Mesenchymal stem cell (in vitro differentiated cells and primary cell): ENCODE measurements around the gene GVQW3.

Experiments
- DNase-seq: peaks from one replicate; pipeline ENCODE4 v3.0.0-alpha.2; 2013
- H2AFZ ChIP-seq: one replicate; pipeline ENCODE4 v1.6.1; 2013; ENCODE audit warnings: low read depth, mild to moderate bottlenecking, control low read depth, inconsistent platforms, low read length, moderate library complexity
- H2AK5ac ChIP-seq: 2 replicates; pipeline ENCODE4 v1.6.1; 2013; ENCODE audit warnings: low read length, moderate library complexity, mild to moderate bottlenecking, inconsistent platforms; ENCODE audit not compliant: severe bottlenecking
- H2BK120ac ChIP-seq: one replicate; pipeline ENCODE4 v1.6.1; 2013; ENCODE audit warnings: low read depth, mild to moderate bottlenecking, inconsistent platforms, low read length, moderate library complexity
- H2BK12ac ChIP-seq, 2 experiments: one replicate each; pipeline ENCODE4 v1.6.1; 2013; ENCODE audit warnings: inconsistent platforms in 2 of 2, low read length in 2 of 2, mild to moderate bottlenecking in 2 of 2, moderate library complexity in 2 of 2, control low read depth in 1 of 2
- H2BK15ac ChIP-seq: one replicate; pipeline ENCODE4 v1.6.1; 2013; ENCODE audit warnings: mild to moderate bottlenecking, low read depth, inconsistent platforms; ENCODE audit not compliant: poor library complexity, severe bottlenecking
- H2BK5ac ChIP-seq: 2 replicates; pipeline ENCODE4 v1.6.1; 2013; ENCODE audit warnings: low read depth, mild to moderate bottlenecking, low read length, control low read depth, inconsistent platforms; ENCODE audit not compliant: poor library complexity, severe bottlenecking
- H3K14ac ChIP-seq, 2 experiments: one replicate each; pipeline ENCODE4 v1.6.1; 2013; ENCODE audit warnings: inconsistent platforms in 2 of 2, low read length in 2 of 2, control low read depth in 1 of 2, mild to moderate bottlenecking in 1 of 2, moderate library complexity in 1 of 2
- H3K18ac ChIP-seq, 2 experiments: one replicate each; pipeline ENCODE4 v1.6.1; 2013; ENCODE audit warnings: inconsistent platforms in 2 of 2, low read length in 2 of 2, control low read depth in 1 of 2, low read depth in 1 of 2, mild to moderate bottlenecking in 1 of 2
- H3K23ac ChIP-seq, 2 experiments: one replicate each; pipeline ENCODE4 v1.6.1; 2013; ENCODE audit warnings: inconsistent platforms in 2 of 2, low read length in 2 of 2, mild to moderate bottlenecking in 2 of 2, moderate library complexity in 2 of 2, control low read depth in 1 of 2
- H3K27ac ChIP-seq: 2 replicates; pipeline ENCODE4 v1.5.1; 2013; ENCODE audit warnings: mild to moderate bottlenecking, moderate library complexity, low read length, control low read depth, inconsistent platforms; ENCODE audit not compliant: poor library complexity, severe bottlenecking
- H3K27me3 ChIP-seq, 2 experiments: 2 replicates each; pipeline versions ENCODE4 v1.6.1 to v1.7.0; 2013; ENCODE audit warnings: low read length in 2 of 2, mild to moderate bottlenecking in 2 of 2, moderate library complexity in 2 of 2, control low read depth in 1 of 2, inconsistent platforms in 1 of 2; ENCODE audit not compliant: control insufficient read depth in 1 of 2, insufficient read depth in 1 of 2
- H3K36me3 ChIP-seq, 2 experiments: 2 replicates each; pipeline versions ENCODE4 v1.6.1 to v1.7.0; 2013; ENCODE audit warnings: low read length in 2 of 2, control low read depth in 1 of 2, inconsistent platforms in 1 of 2, low read depth in 1 of 2, mild to moderate bottlenecking in 1 of 2; ENCODE audit not compliant: insufficient read depth in 2 of 2, control insufficient read depth in 1 of 2
- H3K4ac ChIP-seq, 2 experiments: one replicate each; pipeline ENCODE4 v1.6.1; 2013; ENCODE audit warnings: inconsistent platforms in 2 of 2, low read length in 2 of 2, mild to moderate bottlenecking in 2 of 2, moderate library complexity in 2 of 2, control low read depth in 1 of 2, low read depth in 1 of 2
- H3K4me1 ChIP-seq: 2 replicates; pipeline ENCODE4 v1.6.1; 2013; ENCODE audit warnings: low read depth, low read length, control low read depth; ENCODE audit not compliant: control insufficient read depth, insufficient read depth
- H3K4me2 ChIP-seq: 2 replicates; pipeline ENCODE4 v1.6.1; 2013; ENCODE audit warnings: low read length, mild to moderate bottlenecking, inconsistent platforms; ENCODE audit not compliant: poor library complexity, severe bottlenecking
- H3K4me3 ChIP-seq, 2 experiments: 2 replicates each; pipeline versions ENCODE4 v1.5.1 to v1.7.0; 2013; ENCODE audit warnings: low read length in 2 of 2, mild to moderate bottlenecking in 2 of 2, control low read depth in 1 of 2, low read depth in 1 of 2; ENCODE audit not compliant: insufficient read depth in 1 of 2
- H3K79me1 ChIP-seq: replicated peaks from 2 replicates; pipeline ENCODE4 v1.6.1; 2013; ENCODE audit warnings: mild to moderate bottlenecking, control low read depth, low read length, inconsistent platforms; ENCODE audit not compliant: poor library complexity, severe bottlenecking
- H3K9ac ChIP-seq: 2 replicates; pipeline ENCODE4 v1.7.0; 2013; ENCODE audit warnings: mild to moderate bottlenecking, low read length, moderate library complexity
- H3K9me3 ChIP-seq: 2 replicates; pipeline ENCODE4 v1.7.0; 2013; ENCODE audit warnings: mild to moderate bottlenecking, low read length; ENCODE audit not compliant: control insufficient read depth
- H4K8ac ChIP-seq: one replicate; pipeline ENCODE4 v1.6.1; 2013; ENCODE audit warnings: inconsistent platforms, mild to moderate bottlenecking, low read length, moderate library complexity
- H4K91ac ChIP-seq: one replicate; pipeline ENCODE4 v1.6.1; 2013; ENCODE audit warnings: mild to moderate bottlenecking, low read length, inconsistent platforms
- WGBS: methylation state at CpG from one replicate; pipeline ENCODE4 v1.1.7; 2013; ENCODE audit warnings: mixed read lengths; 5-methylcytosine and 5-hydroxymethylcytosine counted together

GVQW3 gene

GRCh38 chr11:76408171-76408965 lies 27.2 kb downstream of the GVQW3 start:
- no peaks in the 10 kb centered on the region for H3K9me3 ChIP-seq
- H3K18ac ChIP-seq = no peak overlapping the region
- no peak overlapping the region for H3K4ac ChIP-seq
- DNase-seq = peak; percentile 7
- no peak overlapping the region for H2AK5ac ChIP-seq
- H3K4me3 ChIP-seq = no peak overlapping the region
- H3K4me2 ChIP-seq = no peak overlapping the region
- H3K14ac ChIP-seq = no peak overlapping the region
- H3K9ac ChIP-seq = no peak overlapping the region
- H3K23ac ChIP-seq = no peak overlapping the region
- peak overlapping the region in 1 of 2 experiments; percentile 0 for H2BK12ac ChIP-seq
- WGBS = 22% methylated on average over 6 of the region's 7 CpGs
- no peak overlapping the region for H2AFZ ChIP-seq
- H3K79me1 ChIP-seq = no peaks in the 10 kb centered on the region
- H3K36me3 ChIP-seq = no peaks in the 10 kb centered on the region
- peak overlapping the region; percentile 31 for H4K8ac ChIP-seq
- peaks cover 0 to 11% of the 10 kb centered on the region in 2 experiments for H3K27me3 ChIP-seq
- peak overlapping the region; percentile 71 for H3K27ac ChIP-seq
- no peak overlapping the region for H2BK15ac ChIP-seq
- H2BK120ac ChIP-seq = no peak overlapping the region
- peaks cover 7% of the 10 kb centered on the region for H3K4me1 ChIP-seq
- H4K91ac ChIP-seq = no peak overlapping the region
- no peak overlapping the region for H2BK5ac ChIP-seq

- no peak overlapping the region for H3K18ac ChIP-seq
- 69% methylated on average over 9 of the region's 10 CpGs for WGBS
These were observed 29.8 kb downstream of the GVQW3 start for GRCh38 chr11:76410851-76411357.

DNA sequence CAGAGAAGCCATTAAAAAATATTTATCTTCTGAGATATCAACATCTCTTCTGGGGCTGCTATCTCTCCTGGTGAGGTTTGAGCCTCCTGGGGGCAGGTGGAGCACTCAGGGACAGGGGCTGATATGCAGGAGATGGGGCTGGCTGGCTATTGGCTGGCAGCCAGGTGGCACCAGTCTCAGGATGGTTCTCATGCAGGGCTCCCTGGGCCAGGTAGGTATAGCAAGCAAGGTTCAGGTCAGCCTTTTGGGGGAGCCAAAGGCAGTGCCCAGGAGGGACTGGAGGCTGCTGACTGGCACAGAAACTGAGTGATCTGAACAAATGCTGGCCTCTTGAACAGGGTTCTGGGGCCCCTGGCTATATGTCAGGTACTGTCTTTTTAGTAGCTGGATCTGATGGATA lies 34.0 kb downstream of the GVQW3 start:
- H3K18ac ChIP-seq = no peak overlapping the region
- no peak for DNase-seq
- no peak overlapping the region for H4K91ac ChIP-seq
- H3K4me3 ChIP-seq = no peak overlapping the region
- H2BK12ac ChIP-seq = no peak overlapping the region
- no peak overlapping the region for H3K14ac ChIP-seq
- H2AFZ ChIP-seq = no peak overlapping the region
- no peak overlapping the region for H4K8ac ChIP-seq
- H3K79me1 ChIP-seq = no peaks in the 10 kb centered on the region
- H3K27me3 ChIP-seq = peaks cover 0 to 15% of the 10 kb centered on the region in 2 experiments
- no peak overlapping the region for H2BK5ac ChIP-seq
- no peak overlapping the region for H2BK15ac ChIP-seq
- no peak overlapping the region for H3K4me2 ChIP-seq
- no peaks in the 10 kb centered on the region for H3K36me3 ChIP-seq
- no peak overlapping the region for H3K9ac ChIP-seq
- H2BK120ac ChIP-seq = no peak overlapping the region
- H3K4me1 ChIP-seq = peaks cover 3% of the 10 kb centered on the region
- no peaks in the 10 kb centered on the region for H3K9me3 ChIP-seq
- no peak overlapping the region for H3K4ac ChIP-seq
- no peak overlapping the region for H3K23ac ChIP-seq
- no peak overlapping the region for H3K27ac ChIP-seq
- no peak overlapping the region for H2AK5ac ChIP-seq

More at GRCh38 chr11:76410851-76411357, 29.8 kb downstream of the GVQW3 start:
- Histone ChIP-seq H3K27me3 (peaks cover 0 to 11% of the 10 kb centered on the region in 2 experiments), H2BK15ac (no peak overlapping the region), H2BK12ac (no peak overlapping the region), H3K79me1 (no peaks in the 10 kb centered on the region), H2BK120ac (no peak overlapping the region), H3K4ac (no peak overlapping the region), H3K36me3 (no peaks in the 10 kb centered on the region), H4K91ac (no peak overlapping the region), H3K14ac (peak overlapping the region in 1 of 2 experiments; percentile 72), H3K9ac (no peak overlapping the region), H2AFZ (peak overlapping the region; percentile 43), H3K4me2 (no peak overlapping the region), H3K4me3 (peak overlapping the region in 1 of 2 experiments; percentile 25), H3K9me3 (no peaks in the 10 kb centered on the region), H2BK5ac (no peak overlapping the region), H2AK5ac (no peak overlapping the region), H3K4me1 (peaks cover 7% of the 10 kb centered on the region), H3K27ac (no peak overlapping the region), H3K23ac (peak overlapping the region in 1 of 2 experiments; percentile 0), H4K8ac (no peak overlapping the region)
- DNase-seq = no peak

- Histone ChIP-seq H3K27me3 (peaks cover 8 to 21% of the 10 kb centered on the region in 2 experiments), H3K79me1 (no peaks in the 10 kb centered on the region), H3K4me2 (no peak overlapping the region), H2AFZ (no peak overlapping the region), H3K4me3 (no peak overlapping the region), H2BK12ac (no peak overlapping the region), H3K23ac (no peak overlapping the region), H3K4ac (no peak overlapping the region), H3K4me1 (no peaks in the 10 kb centered on the region), H3K14ac (no peak overlapping the region), H2BK15ac (no peak overlapping the region), H3K9ac (no peak overlapping the region), H3K36me3 (no peaks in the 10 kb centered on the region), H4K8ac (no peak overlapping the region), H3K27ac (no peak overlapping the region), H3K9me3 (no peaks in the 10 kb centered on the region), H2BK120ac (no peak overlapping the region), H4K91ac (no peak overlapping the region), H2BK5ac (no peak overlapping the region), H3K18ac (no peak overlapping the region), H2AK5ac (no peak overlapping the region)
- DNase-seq = no peak
- whole genome bisulfite sequencing = 56% methylated on average over 2 of the region's 3 CpGs
These were observed 38.8 kb downstream of the GVQW3 start for GRCh38 chr11:76419896-76420295.
